SIG-M5 (cell line): ENCODE results near the gene MIAT.
"Not testable (repeated sequence)": the region's sequence is repeated elsewhere in the genome, so short reads cannot be mapped to it uniquely, and the experiment has no call there.

ENCODE experiments used
- DNase-seq: peaks from one replicate; lab custom pipeline; 2025; lab: John Stamatoyannopoulos, UW

Gene MIAT

GRCh38 chr22:26656891-26657851 is at the start of gene MIAT:
Gene MIAT, plus strand, starts transcription at chr22:26657588.
- DNase-seq: no peak

GRCh38 chr22:26608129-26608528 is 49.3 kb upstream of the MIAT start:
- DNase-seq: no peak

GRCh38 chr22:26609287-26609686 is 48.1 kb upstream of the MIAT start:
- DNase-seq: no peak

- no peak for DNase-seq
Measured at GRCh38 chr22:26610072-26610958, 47.1 kb upstream of the MIAT start.

- DNase-seq: no peak
Measured at GRCh38 chr22:26610996-26611395, 46.4 kb upstream of the MIAT start.

- no peak for DNase-seq
Measured at GRCh38 chr22:26612652-26613051, 44.7 kb upstream of the MIAT start.

- not testable (repeated sequence) for DNase-seq
Measured at GRCh38 chr22:26613753-26614152, 43.6 kb upstream of the MIAT start.

- DNase-seq: no peak
Measured at GRCh38 chr22:26614322-26614721, 43.1 kb upstream of the MIAT start.

- no peak for DNase-seq
Measured at GRCh38 chr22:26615149-26615548, 42.2 kb upstream of the MIAT start.

- no peak for DNase-seq
Measured at GRCh38 chr22:26615830-26616435, 41.5 kb upstream of the MIAT start.

- DNase-seq: no peak
Measured at GRCh38 chr22:26616650-26617049, 40.7 kb upstream of the MIAT start.

GRCh38 chr22:26617271-26618199 is 39.9 kb upstream of the MIAT start, which contains the start of gene CRYBB1:
Gene CRYBB1, minus strand, starts transcription at chr22:26618027. Its CDS starts 1,708 bp downstream, at chr22:26616319.
- no peak for DNase-seq

GRCh38 chr22:26618455-26618854 is 38.9 kb upstream of the MIAT start:
- no peak for DNase-seq

GRCh38 chr22:26619510-26619909 is 37.9 kb upstream of the MIAT start:
- no peak for DNase-seq

GRCh38 chr22:26620197-26620596 is 37.2 kb upstream of the MIAT start:
- no peak for DNase-seq

- no peak for DNase-seq
Measured at GRCh38 chr22:26621663-26622062, 35.7 kb upstream of the MIAT start, which contains the start of gene CRYBA4. Gene CRYBA4, plus strand, starts transcription at chr22:26621963. Its CDS starts 634 bp downstream, at chr22:26622597.

- no peak for DNase-seq
Measured at GRCh38 chr22:26623984-26624383, 33.4 kb upstream of the MIAT start.

- DNase-seq: no peak
Measured at GRCh38 chr22:26624803-26625202, 32.6 kb upstream of the MIAT start.

GRCh38 chr22:26629988-26630761 is 27.2 kb upstream of the MIAT start:
- no peak for DNase-seq

- no peak for DNase-seq
Measured at GRCh38 chr22:26631282-26631681, 26.1 kb upstream of the MIAT start.
